Measurements from ENCODE around the gene NDST1.

DNA sequence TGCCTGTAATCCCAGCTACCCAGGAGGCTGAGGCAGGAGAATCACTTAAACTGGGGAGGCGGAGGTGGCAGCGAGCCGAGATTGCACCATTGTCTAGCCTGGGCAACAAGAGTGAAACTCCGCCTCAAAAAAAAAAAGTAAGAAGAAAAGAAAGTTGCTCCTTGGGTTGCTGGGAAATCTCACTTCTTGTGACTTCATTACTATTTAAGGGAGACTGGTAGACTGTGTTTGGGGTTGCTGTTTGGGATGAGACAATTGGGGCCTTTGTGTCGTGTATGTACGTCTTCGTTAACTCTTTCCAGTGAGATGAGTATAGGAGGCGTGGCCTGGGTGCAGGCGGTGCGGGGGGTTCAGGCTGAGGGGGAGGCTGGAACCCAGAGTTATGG is 11.6 kb downstream of the NDST1 start:
- TF ChIP-seq POLR2A (IDR thresholded peaks at IDR 0.05) (no peak), CTCF (IDR thresholded peaks at IDR 0.05 in 4 of 5, conservative IDR thresholded peaks at IDR 0.05 in 1 of 5) (no peak)

Data from gastrocnemius medialis (tissue), 4 donors.